T-helper 2 cell treated with Interferon-gamma antibody and Interleukin-4, amounts not matched to agents 5 μg/mL and 100 μg/mL, for 36 hours (primary cell): ENCODE results near the gene FGD5.

Source experiments
- DNase-seq: peaks from one replicate; pipeline ENCODE4 v3.0.0; 2021; ENCODE audit warnings: low spot score
- H3K27ac Mint-ChIP-seq: one replicate; pipeline ENCODE4 v1.8.0; 2021; ENCODE audit warnings: mild to moderate bottlenecking, mixed read lengths
- H3K27me3 Mint-ChIP-seq: one replicate; pipeline ENCODE4 v1.8.0; 2021; ENCODE audit warnings: low read depth, mixed read lengths
- H3K36me3 Mint-ChIP-seq: one replicate; pipeline ENCODE4 v1.8.0; 2021; ENCODE audit warnings: low read depth, mixed read lengths
- H3K4me1 Mint-ChIP-seq: one replicate; pipeline ENCODE4 v1.8.0; 2021; ENCODE audit warnings: low read depth, mixed read lengths
- H3K4me3 Mint-ChIP-seq: one replicate; pipeline ENCODE4 v1.8.0; 2022; ENCODE audit warnings: mild to moderate bottlenecking, moderate library complexity, mixed read lengths
- H3K9me3 Mint-ChIP-seq: one replicate; pipeline ENCODE4 v1.8.0; 2021; ENCODE audit warnings: mixed read lengths

The FGD5 gene

GRCh38 chr3:14852058-14852594, 33.4 kb downstream of the FGD5 start:
- Mint-ChIP-seq H3K27ac (no peak overlapping the region), H3K36me3 (no peaks in the 10 kb centered on the region), H3K4me1 (peaks cover 10% of the 10 kb centered on the region), H3K9me3 (no peaks in the 10 kb centered on the region), H3K4me3 (no peak overlapping the region), H3K27me3 (peaks cover 8% of the 10 kb centered on the region)
- DNase-seq, result no peak

GRCh38 chr3:14852717-14853116, 34.0 kb downstream of the FGD5 start:
- DNase-seq, result no peak
- Mint-ChIP-seq H3K27ac (no peak overlapping the region), H3K4me1 (peaks cover 6% of the 10 kb centered on the region), H3K9me3 (no peaks in the 10 kb centered on the region), H3K27me3 (peaks cover 9% of the 10 kb centered on the region), H3K36me3 (no peaks in the 10 kb centered on the region), H3K4me3 (no peak overlapping the region)

GRCh38 chr3:14853271-14853951, 34.6 kb downstream of the FGD5 start:
- no peaks in the 10 kb centered on the region for H3K9me3 Mint-ChIP-seq
- no peak overlapping the region for H3K4me3 Mint-ChIP-seq
- H3K4me1 Mint-ChIP-seq, result no peaks in the 10 kb centered on the region
- no peaks in the 10 kb centered on the region for H3K36me3 Mint-ChIP-seq
- H3K27ac Mint-ChIP-seq, result no peak overlapping the region
- no peak for DNase-seq
- H3K27me3 Mint-ChIP-seq, result peaks cover 16% of the 10 kb centered on the region

GRCh38 chr3:14857506-14857905, 38.7 kb downstream of the FGD5 start:
- no peaks in the 10 kb centered on the region for H3K4me1 Mint-ChIP-seq
- no peaks in the 10 kb centered on the region for H3K9me3 Mint-ChIP-seq
- H3K36me3 Mint-ChIP-seq, result no peaks in the 10 kb centered on the region
- H3K4me3 Mint-ChIP-seq, result no peak overlapping the region
- DNase-seq, result no peak
- no peak overlapping the region for H3K27ac Mint-ChIP-seq
- peaks cover 14% of the 10 kb centered on the region for H3K27me3 Mint-ChIP-seq

- H3K4me3 Mint-ChIP-seq, result no peak overlapping the region
- no peak for DNase-seq
- no peaks in the 10 kb centered on the region for H3K4me1 Mint-ChIP-seq
- H3K27ac Mint-ChIP-seq, result no peak overlapping the region
- H3K36me3 Mint-ChIP-seq, result no peaks in the 10 kb centered on the region
- H3K9me3 Mint-ChIP-seq, result no peaks in the 10 kb centered on the region
- H3K27me3 Mint-ChIP-seq, result peaks cover 14% of the 10 kb centered on the region
Observed at GRCh38 chr3:14858105-14858504, 39.3 kb downstream of the FGD5 start.

GRCh38 chr3:14859880-14860279, 41.1 kb downstream of the FGD5 start:
- no peak for DNase-seq
- Mint-ChIP-seq H3K27me3 (peaks cover 14% of the 10 kb centered on the region), H3K9me3 (no peaks in the 10 kb centered on the region), H3K4me1 (no peaks in the 10 kb centered on the region), H3K4me3 (no peak overlapping the region), H3K36me3 (no peaks in the 10 kb centered on the region), H3K27ac (no peak overlapping the region)

- H3K36me3 Mint-ChIP-seq, result no peaks in the 10 kb centered on the region
- H3K27ac Mint-ChIP-seq, result no peak overlapping the region
- no peak for DNase-seq
- H3K9me3 Mint-ChIP-seq, result no peaks in the 10 kb centered on the region
- H3K27me3 Mint-ChIP-seq, result peaks cover 12% of the 10 kb centered on the region
- no peak overlapping the region for H3K4me3 Mint-ChIP-seq
- no peaks in the 10 kb centered on the region for H3K4me1 Mint-ChIP-seq
Observed at GRCh38 chr3:14861031-14861430, 42.3 kb downstream of the FGD5 start.

- peaks cover 12% of the 10 kb centered on the region for H3K27me3 Mint-ChIP-seq
- no peak overlapping the region for H3K27ac Mint-ChIP-seq
- no peaks in the 10 kb centered on the region for H3K36me3 Mint-ChIP-seq
- H3K9me3 Mint-ChIP-seq, result no peaks in the 10 kb centered on the region
- no peak overlapping the region for H3K4me3 Mint-ChIP-seq
- H3K4me1 Mint-ChIP-seq, result no peaks in the 10 kb centered on the region
- DNase-seq, result no peak
Observed at GRCh38 chr3:14861446-14862302, 42.9 kb downstream of the FGD5 start.

- Mint-ChIP-seq H3K4me3 (no peak overlapping the region), H3K4me1 (no peaks in the 10 kb centered on the region), H3K27me3 (peaks cover 9% of the 10 kb centered on the region), H3K9me3 (no peaks in the 10 kb centered on the region), H3K27ac (no peak overlapping the region), H3K36me3 (no peaks in the 10 kb centered on the region)
- DNase-seq, result no peak
Observed at GRCh38 chr3:14862303-14862660, 43.5 kb downstream of the FGD5 start.

GRCh38 chr3:14862661-14863230, 44.0 kb downstream of the FGD5 start:
- H3K36me3 Mint-ChIP-seq, result no peaks in the 10 kb centered on the region
- no peak overlapping the region for H3K27ac Mint-ChIP-seq
- no peak for DNase-seq
- H3K4me1 Mint-ChIP-seq, result no peaks in the 10 kb centered on the region
- peaks cover 7% of the 10 kb centered on the region for H3K27me3 Mint-ChIP-seq
- H3K4me3 Mint-ChIP-seq, result no peak overlapping the region
- H3K9me3 Mint-ChIP-seq, result no peaks in the 10 kb centered on the region

GRCh38 chr3:14863333-14864100, 44.8 kb downstream of the FGD5 start:
- no peaks in the 10 kb centered on the region for H3K9me3 Mint-ChIP-seq
- H3K36me3 Mint-ChIP-seq, result no peaks in the 10 kb centered on the region
- no peaks in the 10 kb centered on the region for H3K4me1 Mint-ChIP-seq
- DNase-seq, result no peak
- H3K4me3 Mint-ChIP-seq, result no peak overlapping the region
- no peaks in the 10 kb centered on the region for H3K27me3 Mint-ChIP-seq
- H3K27ac Mint-ChIP-seq, result no peak overlapping the region

- no peak for DNase-seq
- H3K9me3 Mint-ChIP-seq, result no peaks in the 10 kb centered on the region
- H3K4me1 Mint-ChIP-seq, result no peaks in the 10 kb centered on the region
- H3K27ac Mint-ChIP-seq, result no peak overlapping the region
- H3K27me3 Mint-ChIP-seq, result no peaks in the 10 kb centered on the region
- H3K4me3 Mint-ChIP-seq, result no peak overlapping the region
- no peaks in the 10 kb centered on the region for H3K36me3 Mint-ChIP-seq
Observed at GRCh38 chr3:14864131-14864530, 45.4 kb downstream of the FGD5 start.

- H3K27ac Mint-ChIP-seq, result no peak overlapping the region
- no peak overlapping the region for H3K4me3 Mint-ChIP-seq
- H3K9me3 Mint-ChIP-seq, result no peaks in the 10 kb centered on the region
- DNase-seq, result no peak
- H3K27me3 Mint-ChIP-seq, result peaks cover 10% of the 10 kb centered on the region
- H3K4me1 Mint-ChIP-seq, result no peaks in the 10 kb centered on the region
- no peaks in the 10 kb centered on the region for H3K36me3 Mint-ChIP-seq
Observed at GRCh38 chr3:14866627-14867026, 47.9 kb downstream of the FGD5 start.
